Inferior parietal cortex (tissue), 1 donor: ENCODE data around the gene TM4SF5.

ENCODE experiments used
- DNase-seq: peaks from one replicate; pipeline ENCODE4 v3.0.0-alpha.2; 2016; ENCODE audit errors: extremely low spot score

TM4SF5 gene

DNA sequence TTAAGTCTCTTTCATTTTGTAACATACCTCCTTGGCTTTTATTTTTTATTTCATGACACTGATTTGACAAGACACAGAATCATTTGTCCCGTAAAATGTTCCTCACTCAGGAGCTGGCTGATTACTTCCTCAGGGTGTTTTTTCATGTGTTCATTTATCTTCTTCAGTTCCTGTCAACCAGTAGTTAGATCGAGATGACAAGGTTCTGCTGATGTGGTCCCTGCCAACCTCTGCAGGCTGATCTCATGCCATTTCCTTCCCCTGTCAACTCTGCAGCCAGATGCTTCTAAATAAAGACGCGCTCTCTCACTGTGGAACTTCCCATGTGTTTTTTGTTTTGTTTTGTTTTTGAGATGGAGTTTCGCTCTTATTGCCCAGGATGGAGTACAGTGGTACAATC lies 23.8 kb upstream of the TM4SF5 start:
- DNase-seq = no peak

DNA sequence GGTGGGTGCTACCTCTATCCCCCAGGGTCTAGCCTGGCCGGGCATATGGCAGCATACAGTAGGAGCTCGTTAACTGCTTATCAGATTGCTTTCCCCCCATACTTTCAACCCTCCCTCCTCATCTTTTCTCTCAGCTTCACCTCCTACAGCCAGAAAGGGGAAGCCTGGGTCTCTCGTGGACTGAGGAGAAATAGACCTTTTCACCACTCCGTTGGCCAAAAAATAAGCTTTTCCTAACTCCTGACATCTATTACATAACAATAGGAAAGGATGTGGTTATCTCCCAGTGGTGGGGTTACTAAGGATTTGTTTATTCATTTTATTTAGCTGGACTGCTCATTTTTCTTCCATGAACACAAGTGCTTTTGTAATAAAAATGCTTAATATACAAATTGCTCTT lies 23.0 kb upstream of the TM4SF5 start:
- DNase-seq = no peak

DNA sequence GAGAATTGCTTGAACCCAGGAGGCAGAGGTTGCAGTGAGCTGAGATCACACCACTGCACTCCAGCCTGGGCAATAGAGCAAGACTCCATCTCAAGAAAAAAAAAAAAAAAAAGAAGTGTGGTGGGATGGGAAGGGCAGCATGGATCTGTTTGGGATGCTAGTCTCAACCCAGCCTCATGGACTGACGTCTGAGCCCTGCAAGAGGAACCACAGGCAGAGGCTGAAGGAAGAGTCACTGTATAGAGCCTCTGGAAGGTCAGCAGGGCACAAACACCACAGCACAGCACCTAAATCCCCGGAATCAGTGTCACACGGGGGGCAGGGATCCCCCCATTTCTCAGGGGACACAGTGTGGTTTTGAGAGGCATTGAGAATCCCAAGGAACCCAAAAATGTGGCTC lies 21.1 kb upstream of the TM4SF5 start:
- no peak for DNase-seq

DNA sequence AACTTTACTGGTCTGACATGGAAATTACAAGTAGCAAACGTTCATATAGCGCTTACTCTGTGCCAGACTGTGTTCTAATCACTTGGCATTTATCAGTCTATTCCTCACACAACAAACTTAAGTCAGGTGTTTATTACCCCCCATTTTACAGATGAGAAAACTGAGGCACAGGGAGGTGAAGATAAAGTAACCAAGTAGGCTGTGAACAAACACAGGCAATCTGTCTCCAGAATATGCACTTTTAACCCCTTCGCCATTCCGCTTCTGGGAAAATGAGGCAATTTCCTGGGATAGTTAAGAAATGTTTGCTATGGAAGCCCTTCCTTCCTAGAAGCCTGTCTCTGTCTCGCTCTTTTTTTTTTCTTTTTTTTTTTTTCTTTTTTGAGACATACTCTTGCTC lies 19.8 kb upstream of the TM4SF5 start:
- no peak for DNase-seq

DNA sequence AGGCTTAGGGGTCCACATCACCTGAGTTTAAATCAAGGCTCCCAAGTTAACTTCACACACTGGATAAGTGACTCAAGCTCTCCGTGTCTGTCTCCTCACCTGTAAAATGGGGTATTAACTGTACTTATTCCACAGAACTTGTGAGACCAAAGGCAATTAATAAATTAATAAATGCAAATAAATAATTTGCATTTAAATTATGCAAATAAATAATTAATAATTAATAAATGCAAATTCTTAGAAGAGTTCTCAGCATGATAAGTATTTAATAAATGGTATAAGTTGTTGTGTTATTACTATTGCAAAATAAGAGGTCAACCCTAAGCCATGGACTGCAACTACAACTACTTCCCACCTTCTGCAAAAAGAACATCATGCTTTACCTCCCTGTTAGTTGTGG lies 18.3 kb upstream of the TM4SF5 start:
- no peak for DNase-seq

DNA sequence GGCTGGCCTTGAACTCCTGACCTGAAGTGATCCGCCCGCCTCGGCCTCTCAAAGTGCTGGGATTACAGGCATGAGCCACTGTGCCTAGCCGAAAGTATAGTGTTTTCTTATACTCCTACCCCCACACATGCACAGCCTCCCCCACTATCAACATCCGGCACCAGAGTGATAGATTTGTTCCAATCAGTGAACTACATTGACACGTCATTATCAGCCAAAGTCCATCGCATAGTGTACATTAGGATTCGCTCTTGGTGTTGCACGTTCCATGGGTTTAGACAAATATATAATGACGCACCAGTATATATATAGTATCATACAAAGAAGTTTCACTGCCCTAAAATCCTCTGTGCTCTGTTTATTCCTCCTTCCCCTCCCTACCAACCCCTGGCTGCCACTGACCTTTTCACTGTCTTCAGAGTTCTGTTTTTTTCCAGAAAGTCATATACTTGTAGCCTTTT lies 11.9 kb upstream of the TM4SF5 start:
- DNase-seq = no peak

DNA sequence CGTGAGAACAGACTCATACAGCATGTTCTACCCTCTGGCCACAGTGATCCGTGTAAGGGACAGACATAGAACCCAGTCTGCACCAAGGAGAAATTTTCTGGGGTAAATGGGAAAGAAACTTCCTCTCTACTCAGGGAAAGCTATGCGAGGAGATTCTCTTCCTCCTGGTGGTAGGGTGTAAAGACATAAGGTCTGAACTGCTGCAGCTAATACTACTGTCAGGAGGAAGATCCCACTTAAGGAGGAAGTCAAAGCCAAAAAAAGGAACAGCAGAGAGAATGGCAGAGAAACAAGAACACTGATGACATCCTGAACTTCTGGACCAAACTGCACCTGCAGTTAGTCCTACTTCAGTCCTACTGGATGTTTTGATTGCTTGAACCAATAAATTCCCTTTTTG lies 7.1 kb upstream of the TM4SF5 start:
- no peak for DNase-seq

DNA sequence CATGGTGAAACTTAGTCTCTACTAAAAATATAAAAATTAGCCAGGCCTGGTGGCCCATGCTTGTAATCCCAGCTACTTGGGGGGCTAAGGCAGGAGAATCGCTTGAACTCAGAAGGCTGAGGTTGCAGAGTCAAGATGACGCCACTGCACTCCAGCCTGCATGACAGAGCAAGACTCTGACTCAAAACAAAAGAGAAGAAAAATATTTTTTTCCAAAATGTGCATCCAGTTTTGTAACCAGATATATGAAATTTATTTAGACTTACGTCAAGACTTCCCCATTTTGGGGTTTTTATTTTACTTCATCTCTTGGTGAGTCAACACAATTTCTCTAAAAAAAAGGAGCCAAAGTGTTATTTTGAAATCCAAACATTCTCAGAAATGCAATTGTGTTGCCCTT lies 5.5 kb upstream of the TM4SF5 start:
- no peak for DNase-seq

DNA sequence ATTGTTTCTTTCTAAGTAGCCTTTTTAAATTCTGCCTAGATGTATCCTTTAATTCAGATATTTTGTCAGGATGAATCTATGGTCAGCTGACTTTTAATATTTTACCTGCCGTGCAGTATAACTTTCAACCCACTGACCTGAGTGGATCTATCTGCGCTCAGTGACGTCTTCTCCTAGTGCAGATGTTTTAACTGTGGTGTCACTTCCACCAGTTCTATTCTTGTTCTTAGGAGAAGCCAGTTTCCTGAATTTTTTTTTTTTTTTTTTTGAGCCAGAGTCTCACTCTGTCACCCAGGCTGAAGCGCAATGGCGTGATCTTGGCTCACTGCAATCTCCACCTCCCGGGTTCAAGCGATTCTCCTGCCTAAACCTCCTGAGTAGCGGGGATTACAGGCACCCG lies 5.0 kb upstream of the TM4SF5 start:
- DNase-seq = no peak

DNA sequence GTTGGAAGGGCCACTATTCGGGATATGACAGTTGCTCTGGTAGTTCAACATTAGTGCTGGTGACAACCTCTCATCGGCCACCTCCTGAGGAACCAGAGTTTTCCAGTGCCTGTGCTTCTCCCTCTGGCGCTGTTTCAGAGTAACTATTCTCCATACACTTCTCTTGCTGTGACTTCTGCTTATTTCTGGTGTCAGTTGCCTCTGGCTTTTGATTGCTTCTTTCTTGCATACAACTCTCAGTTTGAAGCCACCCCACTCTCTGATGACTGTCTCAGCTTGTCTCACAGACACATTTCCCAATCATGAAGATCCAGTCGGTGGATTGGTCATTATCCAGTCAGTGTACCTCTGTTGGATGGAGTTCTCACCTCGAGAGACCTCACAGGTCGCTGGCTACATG lies 3.4 kb upstream of the TM4SF5 start:
- DNase-seq = no peak

DNA sequence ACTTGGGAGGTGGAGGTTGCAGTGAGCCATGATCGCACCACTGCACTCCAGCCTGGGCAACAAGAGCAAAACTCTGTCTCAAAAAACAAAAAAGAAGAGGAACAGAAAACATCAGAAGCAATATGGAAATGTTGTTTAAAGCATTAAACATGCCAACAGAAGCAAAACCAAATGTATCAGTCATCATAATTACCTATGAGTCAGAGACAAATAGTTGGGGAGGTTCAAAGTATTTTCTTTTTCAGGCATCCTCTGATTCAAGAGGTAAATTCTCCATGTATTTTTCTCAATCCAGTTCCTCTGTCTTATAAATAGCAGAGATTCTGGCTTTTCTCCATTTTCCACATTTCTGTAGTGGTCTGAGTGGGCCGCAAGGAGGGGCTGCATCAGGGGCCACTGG lies 2.1 kb upstream of the TM4SF5 start:
- no peak for DNase-seq

DNA sequence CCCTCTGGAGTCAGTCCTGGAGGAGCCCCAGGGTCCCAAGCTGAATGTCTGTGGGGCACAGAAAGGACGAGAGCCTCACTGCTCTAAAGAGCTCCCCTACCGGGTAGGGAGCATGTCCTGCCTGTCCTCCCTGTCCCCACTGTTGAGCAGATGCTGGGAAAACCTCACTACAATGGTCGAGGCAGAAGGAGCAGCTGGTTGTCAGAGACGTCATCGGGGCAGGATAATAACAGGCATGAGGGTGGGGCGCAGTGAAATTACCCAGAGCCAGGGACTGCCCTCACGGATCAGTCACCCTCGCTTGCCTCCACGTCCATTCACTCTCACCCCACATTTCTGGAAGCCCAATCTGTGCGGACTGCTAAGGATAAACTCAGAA lies 538 bp downstream of the TM4SF5 start:
- DNase-seq = no peak

DNA sequence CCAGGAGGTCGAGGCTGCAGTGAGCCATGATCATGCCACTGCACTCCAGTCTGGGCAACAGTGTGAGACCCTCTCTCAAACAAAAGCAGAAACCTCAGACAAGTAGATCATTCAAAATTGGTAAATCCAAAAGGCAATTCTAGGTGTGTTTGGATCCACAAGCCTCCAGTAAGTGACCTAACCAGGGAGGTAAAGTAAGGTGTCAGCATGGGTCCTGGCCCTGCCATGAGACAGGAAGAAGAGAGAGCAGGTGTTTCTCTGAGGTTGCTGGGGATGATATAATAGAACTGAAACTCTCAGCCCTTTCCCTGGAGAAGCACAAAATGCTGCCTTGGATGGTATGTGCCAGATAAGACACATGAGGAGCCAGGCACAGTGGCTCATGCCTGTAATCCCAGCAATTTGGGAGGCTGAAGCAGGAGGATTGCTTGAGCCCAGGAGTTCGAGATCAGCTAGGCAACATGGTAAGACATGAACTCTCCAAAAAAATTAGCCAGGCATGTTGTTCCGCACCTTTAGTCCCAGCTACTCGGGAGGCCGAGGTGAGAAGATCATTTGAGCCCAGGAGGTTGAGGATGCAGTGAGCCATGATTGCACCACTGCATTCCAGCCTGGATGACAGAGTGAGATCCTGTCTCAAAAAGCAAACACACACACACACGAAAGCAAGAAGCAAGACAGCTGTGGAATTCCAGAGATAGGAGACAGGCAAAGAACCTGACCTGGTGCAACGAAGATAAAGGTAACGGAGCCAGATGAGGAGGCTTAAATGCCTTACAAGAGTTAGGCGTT lies 6.5 kb downstream of the TM4SF5 start:
- DNase-seq = no peak

DNA sequence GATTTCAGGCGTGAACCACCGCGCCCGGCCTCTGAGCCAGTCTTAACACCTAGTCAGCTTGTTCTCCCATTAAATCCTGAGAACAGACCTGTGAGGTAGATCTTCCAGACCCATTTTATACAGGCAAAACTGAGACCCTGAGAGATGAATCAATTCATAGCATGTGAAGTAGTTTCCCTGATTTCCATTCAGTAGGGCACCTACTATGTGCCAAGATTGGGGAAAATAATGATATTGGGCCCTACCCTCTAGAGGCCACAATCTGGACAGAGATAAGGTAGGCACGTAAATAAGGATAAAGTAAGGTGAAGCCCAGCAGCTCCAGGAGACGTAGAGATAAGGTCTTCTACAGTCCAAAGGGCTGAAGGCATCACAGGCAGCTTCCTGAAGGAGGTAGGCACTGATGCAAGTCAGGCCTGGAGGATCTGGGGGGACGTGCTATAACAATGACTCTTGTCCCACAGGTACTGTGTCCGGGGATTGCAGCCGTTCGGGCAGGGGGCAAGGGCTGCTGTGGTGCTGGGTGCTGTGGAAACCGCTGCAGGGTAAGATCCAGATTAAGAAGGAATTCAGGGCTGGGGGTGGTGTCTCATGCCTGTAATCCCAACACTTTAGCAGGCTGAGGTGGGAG lies 8.8 kb downstream of the TM4SF5 start:
- DNase-seq = no peak

DNA sequence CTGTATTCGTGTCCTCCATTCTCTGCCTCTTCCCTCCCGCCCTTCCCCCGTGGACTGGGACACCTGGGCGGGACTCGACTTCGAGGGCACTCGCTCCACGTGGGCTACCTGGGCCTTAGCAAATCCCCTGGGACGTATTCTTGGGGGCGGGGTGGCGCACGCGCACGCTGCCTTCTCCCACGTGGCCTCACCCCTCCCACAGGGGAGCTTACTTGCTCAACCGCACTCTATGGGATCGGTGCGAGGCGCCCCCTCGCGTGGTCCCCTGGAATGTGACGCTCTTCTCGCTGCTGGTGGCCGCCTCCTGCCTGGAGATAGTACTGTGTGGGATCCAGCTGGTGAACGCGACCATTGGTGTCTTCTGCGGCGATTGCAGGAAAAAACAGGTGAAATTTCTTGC lies 11.0 kb downstream of the TM4SF5 start:
- no peak for DNase-seq

DNA sequence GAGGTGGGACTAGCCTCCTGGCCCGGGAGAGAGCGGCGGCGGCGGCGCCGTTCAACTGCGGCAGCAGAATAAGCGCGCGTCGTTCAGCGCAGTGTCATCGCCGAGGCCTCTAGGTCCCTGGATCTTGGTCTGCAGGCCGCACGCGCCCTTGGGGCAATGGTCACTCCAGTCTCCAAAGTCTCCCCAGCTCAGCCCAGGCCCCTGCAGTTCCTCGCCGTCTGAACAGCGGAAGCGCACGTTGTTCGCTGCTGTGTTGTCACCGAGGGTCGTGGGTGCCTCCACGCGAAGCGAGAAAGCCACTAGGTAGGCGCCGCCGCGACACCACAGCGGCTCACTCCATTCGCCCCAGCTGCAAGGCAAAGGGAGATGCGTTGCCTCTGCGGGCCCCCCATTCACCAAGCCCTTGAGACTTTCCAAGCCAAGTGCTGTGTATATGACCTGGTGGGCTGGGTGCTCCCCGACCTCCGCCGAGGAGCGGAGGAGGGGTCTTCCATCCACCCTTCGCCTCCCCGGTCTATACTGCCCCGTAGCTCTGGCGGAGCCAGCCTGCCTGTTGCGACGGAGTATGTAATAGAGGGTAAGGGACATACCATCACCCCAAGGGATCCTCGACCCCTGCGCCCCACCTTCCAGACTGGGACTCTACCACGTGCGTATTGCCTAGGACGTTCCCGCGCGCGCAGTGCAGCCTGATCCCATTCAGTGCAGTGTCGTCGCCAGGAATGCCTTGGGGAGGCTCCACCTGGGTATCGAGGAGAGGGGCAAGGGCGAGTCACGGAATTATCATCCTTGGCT lies 13.8 kb downstream of the TM4SF5 start:
- no peak for DNase-seq

DNA sequence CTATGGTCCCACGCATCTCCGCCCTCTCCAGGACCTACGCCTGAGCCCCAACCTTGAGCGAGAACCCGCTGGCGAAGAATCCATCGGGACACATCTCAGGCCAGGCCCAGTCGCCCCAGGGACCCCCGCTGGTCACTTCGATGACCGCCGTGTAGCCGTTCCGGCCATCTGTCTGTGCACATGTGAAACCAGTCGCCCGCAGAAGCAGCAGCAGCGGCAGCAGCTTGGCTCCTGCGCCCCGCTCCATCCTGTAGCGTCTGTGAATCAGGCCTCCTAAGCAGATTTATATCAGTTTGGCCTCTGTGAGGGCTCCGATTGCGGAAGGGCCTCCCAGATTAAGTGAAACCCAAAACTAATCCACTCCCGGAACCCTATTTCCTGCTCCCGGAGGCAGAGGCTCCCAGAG lies 14.4 kb downstream of the TM4SF5 start, which contains the start of gene VMO1:
VMO1 (minus strand) TSS at position 259 of the 406 bp plus-strand sequence; CDS start at position 247, 12 bp downstream.
- DNase-seq = peak; percentile 22

DNA sequence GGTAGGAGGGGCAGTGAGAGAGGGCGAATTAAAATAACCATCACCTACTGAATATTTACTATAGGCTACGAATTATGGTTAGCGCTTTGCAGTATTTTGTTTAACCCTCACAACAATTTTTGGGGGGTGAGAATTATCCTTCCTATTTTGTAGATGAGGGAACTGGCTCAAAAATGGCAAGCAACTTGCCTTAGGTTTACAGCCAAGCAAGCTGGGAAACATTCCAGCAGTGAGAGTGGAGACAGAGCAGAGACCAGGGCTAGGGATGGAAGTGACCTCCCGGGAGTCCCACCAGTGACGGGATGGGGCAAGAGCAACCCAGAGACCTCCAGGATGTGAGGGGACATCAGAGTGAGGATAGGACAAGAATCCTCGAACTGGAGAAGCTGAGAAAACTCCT lies 14.8 kb downstream of the TM4SF5 start:
- peak; percentile 27 for DNase-seq

DNA sequence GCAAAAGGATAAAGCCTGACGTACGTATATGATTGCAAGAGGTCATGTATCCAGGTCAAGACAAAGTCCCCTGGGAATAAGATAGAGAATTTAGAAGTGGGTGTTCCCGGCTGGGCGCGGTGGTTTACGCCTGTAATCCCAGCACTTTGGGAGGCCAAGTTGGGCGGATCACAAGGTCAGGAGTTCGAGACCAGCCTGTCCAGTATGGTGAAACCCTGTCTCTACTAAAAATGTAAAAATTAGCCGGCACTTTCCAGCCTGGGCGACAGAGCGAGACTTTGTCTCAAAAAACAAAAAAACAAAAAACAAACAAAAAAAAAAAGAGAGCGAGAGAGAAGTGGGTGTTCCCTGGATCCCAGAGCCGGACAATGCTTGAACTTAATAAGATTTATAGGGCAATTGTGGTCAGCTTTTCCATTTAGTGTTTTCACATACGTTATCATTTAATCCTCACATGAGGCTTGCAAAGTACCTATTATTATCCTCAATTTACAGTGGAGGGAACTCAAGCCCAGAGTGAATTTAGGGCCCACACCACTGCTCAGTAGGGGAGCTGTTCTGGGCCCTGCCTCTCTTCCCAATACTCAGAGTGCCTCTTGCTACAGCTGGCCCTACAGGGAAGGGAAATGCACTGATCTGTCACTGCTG lies 16.6 kb downstream of the TM4SF5 start:
- no peak for DNase-seq

DNA sequence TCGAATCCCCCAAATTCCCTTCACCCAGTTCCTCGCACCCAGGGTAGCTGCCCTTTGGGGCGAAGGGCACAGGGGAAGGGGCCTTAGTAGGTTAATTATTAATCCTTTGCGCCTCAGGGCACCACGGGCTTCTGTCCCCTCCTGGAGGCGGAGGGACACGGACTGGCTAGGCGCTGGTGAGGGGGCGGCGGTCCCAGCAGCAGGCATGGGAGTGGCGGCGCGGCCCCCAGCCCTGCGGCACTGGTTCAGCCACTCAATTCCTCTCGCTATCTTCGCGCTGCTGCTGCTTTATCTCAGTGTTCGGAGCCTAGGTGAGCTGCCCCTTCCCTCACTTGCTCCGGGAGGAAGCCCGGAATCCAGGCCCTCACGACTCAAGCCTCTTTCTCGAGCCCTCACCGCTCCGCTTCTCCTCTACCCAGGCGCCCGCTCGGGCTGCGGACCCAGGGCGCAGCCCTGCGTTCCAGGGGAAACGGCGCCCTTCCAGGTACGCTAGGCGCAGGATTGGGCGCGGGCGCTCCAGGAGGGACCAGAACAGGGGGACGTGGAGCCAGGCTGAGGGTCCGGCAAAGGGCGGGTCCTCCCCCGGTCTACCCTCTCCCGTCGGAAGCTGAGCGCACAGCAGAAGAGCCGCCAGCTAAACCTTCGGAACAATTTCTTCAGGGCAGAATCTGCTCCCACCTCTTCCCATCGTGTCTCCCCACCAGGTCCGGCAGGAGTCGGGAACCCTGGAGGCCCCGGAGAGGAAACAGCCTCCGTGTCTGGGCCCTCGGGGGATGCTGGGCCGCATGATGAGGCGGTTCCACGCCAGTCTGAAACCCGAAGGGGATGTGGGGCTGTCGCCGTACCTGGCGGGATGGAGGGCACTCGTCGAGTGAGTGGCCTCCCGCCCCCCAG lies 17.4 kb downstream of the TM4SF5 start, which contains the start of gene GLTPD2:
GLTPD2 (plus strand) TSS at position 158 of the 894 bp plus-strand sequence; CDS start at position 206, 48 bp downstream.
- no peak for DNase-seq

DNA sequence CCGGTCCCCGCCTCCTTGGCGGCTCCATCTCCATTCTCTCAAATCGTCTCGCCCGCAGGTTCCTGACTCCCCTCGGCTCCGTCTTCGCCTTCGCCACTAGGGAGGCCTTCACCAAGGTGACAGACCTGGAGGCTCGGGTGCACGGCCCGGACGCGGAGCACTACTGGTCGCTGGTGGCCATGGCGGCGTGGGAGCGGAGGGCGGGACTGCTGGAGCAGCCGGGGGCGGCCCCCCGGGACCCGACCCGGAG lies 17.9 kb downstream of the TM4SF5 start:
- DNase-seq = no peak
